ENCODE measurements around the gene SEMA4F. TPM values are rescaled to one million over a fixed set of nuclear protein-coding genes. Genes with fewer than 3 reads are reported as not detected.
A peak's percentile ranks its signal among the peaks of the same experiment; 100 is the strongest.

Gene SEMA4F
- total and polyA plus RNA-seq, 8 donors, result 0.46 to 65.3 (median 3.3) TPM

DNA sequence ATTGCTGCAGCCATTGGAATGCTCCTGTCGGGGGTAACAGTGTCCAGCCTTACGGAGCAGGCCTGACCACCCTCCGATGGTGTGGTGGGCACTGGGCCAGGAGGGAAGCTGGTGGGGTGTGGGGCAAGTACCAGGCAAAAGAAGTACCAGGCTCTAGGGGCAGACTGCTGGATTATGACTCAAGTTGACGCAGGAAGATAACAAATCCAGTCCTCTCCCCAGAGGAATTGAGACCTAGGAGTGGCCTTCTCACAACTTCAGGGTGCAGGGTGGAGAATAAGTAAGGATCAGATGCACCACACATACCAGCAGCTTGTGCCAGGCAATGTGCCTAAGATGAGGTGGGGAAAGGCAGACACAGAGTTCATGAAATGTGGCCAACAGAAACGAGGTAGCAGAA lies 37.9 kb downstream of the SEMA4F start:
- H3K36me3 ChIP-seq, result no peaks in the 10 kb centered on the region
- intact Hi-C loops (cut with DNase I; ENCODE audit: low total_unique reads), result no loop called here
- H3K4me1 ChIP-seq, result peaks cover 0 to 15% (median 0%) of the 10 kb centered on the region in 4 donors
- H3K27ac ChIP-seq, result no peak overlapping the region
- peaks cover 0 to 3% (median 0%) of the 10 kb centered on the region in 3 donors for H3K27me3 ChIP-seq
- H3K4me3 ChIP-seq, result no peak overlapping the region
- 63 to 70% (median 65%) methylated on average over 5 of the region's 5 CpGs for WGBS, 5 donors
- H3K9me3 ChIP-seq, result no peaks in the 10 kb centered on the region
- peak in 1 of 2 donors; percentile 9 for DNase-seq
- TF ChIP-seq POLR2A (IDR thresholded peaks at IDR 0.05), result no peak
- no peak for TF ChIP-seq CTCF (IDR thresholded peaks at IDR 0.05)
- TF ChIP-seq POLR2AphosphoS5 (IDR thresholded peaks at IDR 0.05), result no peak
- no peak for TF ChIP-seq EP300 (IDR thresholded peaks at IDR 0.05)

GRCh38 chr2:74693213-74693612 lies 39.2 kb downstream of the SEMA4F start:
- H3K36me3 ChIP-seq, result no peaks in the 10 kb centered on the region
- no peak overlapping the region for H3K27ac ChIP-seq

DNA sequence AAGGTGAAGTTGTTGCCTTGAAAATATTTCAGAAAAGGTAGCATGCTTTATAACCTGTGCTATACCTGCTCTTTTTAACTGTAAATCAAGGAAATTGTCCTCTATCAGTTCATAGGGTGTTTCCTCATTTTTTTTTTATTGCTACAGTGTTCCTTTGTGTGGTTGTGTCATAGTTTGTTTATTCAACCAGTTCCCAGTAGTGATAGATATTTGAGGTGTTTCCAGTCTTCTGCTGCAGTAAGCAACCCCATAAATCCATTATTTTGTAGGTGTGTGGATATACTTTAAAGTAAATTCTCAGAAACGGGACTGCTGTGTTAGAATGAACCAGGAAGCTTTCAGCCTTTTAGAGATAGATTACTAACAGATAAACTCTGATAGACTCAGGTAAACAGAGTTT lies 39.6 kb downstream of the SEMA4F start:
- H3K27ac ChIP-seq, result no peak overlapping the region
- intact Hi-C loops (cut with DNase I; ENCODE audit: low total_unique reads), result no loop called here

More at GRCh38 chr2:74693213-74693612, 39.2 kb downstream of the SEMA4F start:
- no peak for TF ChIP-seq EP300 (IDR thresholded peaks at IDR 0.05)
- no peak for TF ChIP-seq POLR2AphosphoS5 (IDR thresholded peaks at IDR 0.05)
- no peak for TF ChIP-seq POLR2A (IDR thresholded peaks at IDR 0.05)
- TF ChIP-seq CTCF (IDR thresholded peaks at IDR 0.05), result no peak
- Histone ChIP-seq H3K9me3 (no peaks in the 10 kb centered on the region), H3K4me3 (no peak overlapping the region), H3K27me3 (peaks cover 0 to 8% (median 0%) of the 10 kb centered on the region in 3 donors), H3K4me1 (peaks cover 0 to 15% (median 0%) of the 10 kb centered on the region in 4 donors)
- intact Hi-C loops (cut with DNase I; ENCODE audit: low total_unique reads), result no loop called here
- DNase-seq, result no peak

GRCh38 chr2:74694281-74694680 lies 40.2 kb downstream of the SEMA4F start:
- Histone ChIP-seq H3K9me3 (no peaks in the 10 kb centered on the region), H3K4me1 (peaks cover 0 to 15% (median 0%) of the 10 kb centered on the region in 4 donors), H3K36me3 (no peaks in the 10 kb centered on the region), H3K27me3 (peaks cover 0 to 8% (median 0%) of the 10 kb centered on the region in 3 donors), H3K27ac (no peak overlapping the region), H3K4me3 (no peak overlapping the region)
- intact Hi-C loops (cut with DNase I; ENCODE audit: low total_unique reads), result no loop called here
- no peak for DNase-seq
- 46 to 61% (median 53%) methylated on average over 3 of the region's 3 CpGs for WGBS, 5 donors
- TF ChIP-seq EP300 (IDR thresholded peaks at IDR 0.05) (no peak), CTCF (IDR thresholded peaks at IDR 0.05) (no peak), POLR2AphosphoS5 (IDR thresholded peaks at IDR 0.05) (no peak), POLR2A (IDR thresholded peaks at IDR 0.05) (no peak)

More for the DNA sequence above, 39.6 kb downstream of the SEMA4F start:
- Histone ChIP-seq H3K9me3 (no peaks in the 10 kb centered on the region), H3K4me1 (peaks cover 0 to 15% (median 0%) of the 10 kb centered on the region in 4 donors), H3K36me3 (no peaks in the 10 kb centered on the region), H3K27me3 (peaks cover 0 to 8% (median 0%) of the 10 kb centered on the region in 3 donors), H3K4me3 (no peak overlapping the region)
- 16 to 32% (median 27%) methylated on average over 1 of the region's 1 CpG for WGBS, 5 donors
- DNase-seq, result no peak
- TF ChIP-seq EP300 (IDR thresholded peaks at IDR 0.05) (no peak), POLR2AphosphoS5 (IDR thresholded peaks at IDR 0.05) (no peak), POLR2A (IDR thresholded peaks at IDR 0.05) (no peak), CTCF (IDR thresholded peaks at IDR 0.05) (no peak)

Data from stomach (tissue), 9 donors.